ENCODE results near the gene SPG11. TPM values are rescaled to one million over a fixed set of nuclear protein-coding genes. Genes with fewer than 3 reads are reported as not detected.
A peak's percentile ranks its signal among the peaks of the same experiment; 100 is the strongest.
"Not testable (repeated sequence)": the region's sequence is repeated elsewhere in the genome, so short reads cannot be mapped to it uniquely, and the experiment has no call there.

The SPG11 gene
- total RNA-seq, 1 donor from 2014 or later = 161 TPM

GRCh38 chr15:44535523-44536301 is 127.8 kb downstream of the SPG11 start:
- ChIA-PET POLR2A (interaction anchor here (0.6 to 3.2 kb wide), 3 partner anchors 10 to 239 kb away, joined by 3 to 19 read pairs (median 4); partner anchors contain the start of genes B2M and PATL2), CTCF (no interaction called here)
- Mint-ChIP-seq H3K36me3 (ENCODE audit: low read depth) (peaks cover 28% of the 10 kb centered on the region), H3K27me3 (no peaks in the 10 kb centered on the region), H3K4me3 (peak overlapping the region; percentile 92), H3K27ac (peak overlapping the region; percentile 93), H3K9me3 (no peaks in the 10 kb centered on the region), H3K4me1 (peaks cover 35% of the 10 kb centered on the region)
- peak; percentile 21 for DNase-seq
- TF ChIP-seq CTCF (IDR thresholded peaks at IDR 0.05) = no peak
- intact Hi-C loops (cut with micrococcal nuclease) = loop anchor here (1.0 to 5.0 kb wide), 5 partner anchors 109 to 1052 kb away; partner anchors contain the start of genes BLOC1S6, CTDSPL2, GOLM2 and SPG11
- no peak for ATAC-seq (ENCODE audit: low read depth)

GRCh38 chr15:44535092-44535491 is 128.4 kb downstream of the SPG11 start:
- DNase-seq = no peak
- no peak for TF ChIP-seq CTCF (IDR thresholded peaks at IDR 0.05)
- H3K36me3 Mint-ChIP-seq (ENCODE audit: low read depth) = peaks cover 23% of the 10 kb centered on the region
- CTCF ChIA-PET = no interaction called here
- intact Hi-C loops (cut with micrococcal nuclease) = loop anchor here (5.0 kb wide), 1 partner anchor 1052 kb away; the partner anchor contains the start of gene BLOC1S6
- no peaks in the 10 kb centered on the region for H3K27me3 Mint-ChIP-seq
- peaks cover 29% of the 10 kb centered on the region for H3K4me1 Mint-ChIP-seq
- POLR2A ChIA-PET = interaction anchor here (0.6 to 0.7 kb wide), 2 partner anchors 10 to 239 kb away, joined by 3 to 4 read pairs; no protein-coding TSS in a partner anchor
- H3K9me3 Mint-ChIP-seq = no peaks in the 10 kb centered on the region
- H3K4me3 Mint-ChIP-seq = peak overlapping the region; percentile 53
- peak overlapping the region; percentile 63 for H3K27ac Mint-ChIP-seq
- ATAC-seq (ENCODE audit: low read depth) = no peak

- peaks cover 12% of the 10 kb centered on the region for H3K36me3 Mint-ChIP-seq (ENCODE audit: low read depth)
- H3K4me3 Mint-ChIP-seq = no peak overlapping the region
- ATAC-seq (ENCODE audit: low read depth) (no peak), DNase-seq (no peak)
- intact Hi-C loops (cut with micrococcal nuclease) = no loop called here
- H3K27ac Mint-ChIP-seq = peak overlapping the region; percentile 41
- ChIA-PET POLR2A (interaction anchor here (0.6 to 1.2 kb wide), 2 partner anchors 46 to 516 kb away, joined by 3 read pairs; no protein-coding TSS in a partner anchor), CTCF (interaction anchor here (0.6 kb wide), 1 partner anchor 486 kb away, joined by 3 read pairs; no protein-coding TSS in a partner anchor)
- TF ChIP-seq CTCF (IDR thresholded peaks at IDR 0.05) = no peak
- no peaks in the 10 kb centered on the region for H3K27me3 Mint-ChIP-seq
- H3K4me1 Mint-ChIP-seq = peaks cover 15% of the 10 kb centered on the region
- no peaks in the 10 kb centered on the region for H3K9me3 Mint-ChIP-seq
Measured at GRCh38 chr15:44532689-44533088, 130.8 kb downstream of the SPG11 start.

GRCh38 chr15:44532275-44532674 is 131.2 kb downstream of the SPG11 start:
- ATAC-seq (ENCODE audit: low read depth); intact Hi-C loops (cut with micrococcal nuclease); H3K27ac Mint-ChIP-seq; H3K27me3 Mint-ChIP-seq; DNase-seq; H3K9me3 Mint-ChIP-seq; H3K4me3 Mint-ChIP-seq: not testable (repeated sequence)
- Mint-ChIP-seq H3K4me1 (peaks cover 15% of the 10 kb centered on the region), H3K36me3 (ENCODE audit: low read depth) (peaks cover 16% of the 10 kb centered on the region)
- POLR2A ChIA-PET = interaction anchor here (0.6 to 1.2 kb wide), 2 partner anchors 46 to 516 kb away, joined by 3 read pairs; no protein-coding TSS in a partner anchor
- CTCF ChIA-PET = interaction anchor here (0.6 kb wide), 2 partner anchors 486 to 897 kb away, joined by 3 read pairs; no protein-coding TSS in a partner anchor

GRCh38 chr15:44530653-44531052 is 132.8 kb downstream of the SPG11 start:
- intact Hi-C loops (cut with micrococcal nuclease) = no loop called here
- ATAC-seq (ENCODE audit: low read depth) (no peak), DNase-seq (no peak)
- ChIA-PET POLR2A (no interaction called here), CTCF (no interaction called here)
- Mint-ChIP-seq H3K4me1 (peaks cover 7% of the 10 kb centered on the region), H3K27ac (no peak overlapping the region), H3K4me3 (no peak overlapping the region), H3K27me3 (no peaks in the 10 kb centered on the region), H3K36me3 (ENCODE audit: low read depth) (peaks cover 11% of the 10 kb centered on the region), H3K9me3 (no peaks in the 10 kb centered on the region)
- TF ChIP-seq CTCF (IDR thresholded peaks at IDR 0.05) = no peak
